ENCODE results near the gene KCNMA1.

Gene KCNMA1

GRCh38 chr10:77556990-77557601 is 80.5 kb downstream of the KCNMA1 start:
- DNase-seq (ENCODE audit: low read depth): no peak

GRCh38 chr10:77555591-77556212 is 81.9 kb downstream of the KCNMA1 start:
- DNase-seq (ENCODE audit: low read depth): no peak

- no peak for DNase-seq (ENCODE audit: low read depth)
These were observed 82.6 kb downstream of the KCNMA1 start for GRCh38 chr10:77554996-77555397.

- DNase-seq (ENCODE audit: low read depth): no peak
These were observed 83.6 kb downstream of the KCNMA1 start for GRCh38 chr10:77553966-77554365.

GRCh38 chr10:77553311-77553710 is 84.3 kb downstream of the KCNMA1 start:
- no peak for DNase-seq (ENCODE audit: low read depth)

- no peak for DNase-seq (ENCODE audit: low read depth)
These were observed 85.4 kb downstream of the KCNMA1 start for GRCh38 chr10:77552252-77552651.

GRCh38 chr10:77550378-77550777 is 87.2 kb downstream of the KCNMA1 start:
- DNase-seq (ENCODE audit: low read depth): no peak

GRCh38 chr10:77548671-77549070 is 88.9 kb downstream of the KCNMA1 start:
- no peak for DNase-seq (ENCODE audit: low read depth)

- DNase-seq (ENCODE audit: low read depth): no peak
These were observed 89.5 kb downstream of the KCNMA1 start for GRCh38 chr10:77548157-77548556.

GRCh38 chr10:77547307-77548050 is 90.1 kb downstream of the KCNMA1 start:
- DNase-seq (ENCODE audit: low read depth): no peak

GRCh38 chr10:77546042-77546441 is 91.6 kb downstream of the KCNMA1 start:
- no peak for DNase-seq (ENCODE audit: low read depth)

GRCh38 chr10:77545585-77545984 is 92.0 kb downstream of the KCNMA1 start:
- DNase-seq (ENCODE audit: low read depth): no peak

GRCh38 chr10:77544617-77545016 is 93.0 kb downstream of the KCNMA1 start:
- DNase-seq (ENCODE audit: low read depth): no peak

GRCh38 chr10:77542710-77543259 is 94.8 kb downstream of the KCNMA1 start:
- no peak for DNase-seq (ENCODE audit: low read depth)

GRCh38 chr10:77541944-77542343 is 95.7 kb downstream of the KCNMA1 start:
- no peak for DNase-seq (ENCODE audit: low read depth)

GRCh38 chr10:77541247-77541646 is 96.4 kb downstream of the KCNMA1 start:
- DNase-seq (ENCODE audit: low read depth): no peak

GRCh38 chr10:77539147-77539935 is 98.3 kb downstream of the KCNMA1 start:
- DNase-seq (ENCODE audit: low read depth): no peak

GRCh38 chr10:77537720-77538373 is 99.8 kb downstream of the KCNMA1 start:
- no peak for DNase-seq (ENCODE audit: low read depth)

- no peak for DNase-seq (ENCODE audit: low read depth)
These were observed 100.5 kb downstream of the KCNMA1 start for GRCh38 chr10:77537071-77537470.

GRCh38 chr10:77533887-77534278 is 103.7 kb downstream of the KCNMA1 start:
- DNase-seq (ENCODE audit: low read depth): no peak

- no peak for DNase-seq (ENCODE audit: low read depth)
These were observed 104.3 kb downstream of the KCNMA1 start for GRCh38 chr10:77533146-77533886.

Data from GM04504 (cell line).